GM19328 (cell line): ENCODE measurements around the gene PATJ.
"Not testable (repeated sequence)": the region's sequence is repeated elsewhere in the genome, so short reads cannot be mapped to it uniquely, and the experiment has no call there.

ENCODE experiments used
- ATAC-seq: cut with Tn5 transposase; IDR thresholded peaks from one replicate; pipeline ENCODE4 v1.9.1; 2021; ENCODE audit warnings: mild to moderate bottlenecking, moderate library complexity; ENCODE audit not compliant: unreplicated experiment

PATJ gene

DNA sequence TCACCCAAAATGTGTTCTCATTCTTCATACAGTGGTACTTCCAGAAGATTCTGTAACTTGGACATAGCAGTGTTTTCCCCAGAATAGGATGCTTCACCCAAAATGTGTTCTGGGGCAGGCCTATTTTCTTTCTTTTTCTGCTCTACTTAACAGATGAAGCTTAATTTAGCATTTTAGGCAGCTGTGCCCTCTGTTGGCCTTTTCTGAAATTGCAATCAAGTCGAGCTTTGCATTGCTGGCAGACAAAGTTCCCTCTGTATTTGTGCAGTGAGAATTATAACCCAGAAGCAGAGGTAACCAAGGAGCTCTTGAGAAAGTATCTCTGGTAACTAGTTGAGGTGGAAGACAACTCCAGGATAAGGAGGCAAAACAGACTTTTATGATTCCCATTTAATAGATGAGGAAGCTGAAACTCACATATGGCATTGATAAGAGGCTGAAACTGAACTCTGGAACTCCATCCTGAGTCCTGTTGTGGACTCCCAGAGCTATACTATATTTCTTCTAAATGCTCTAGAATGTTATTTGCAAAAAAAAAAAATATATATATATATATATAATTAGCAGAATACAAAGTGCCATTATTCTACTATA lies 402.1 kb downstream of the PATJ start:
- no peak for ATAC-seq

DNA sequence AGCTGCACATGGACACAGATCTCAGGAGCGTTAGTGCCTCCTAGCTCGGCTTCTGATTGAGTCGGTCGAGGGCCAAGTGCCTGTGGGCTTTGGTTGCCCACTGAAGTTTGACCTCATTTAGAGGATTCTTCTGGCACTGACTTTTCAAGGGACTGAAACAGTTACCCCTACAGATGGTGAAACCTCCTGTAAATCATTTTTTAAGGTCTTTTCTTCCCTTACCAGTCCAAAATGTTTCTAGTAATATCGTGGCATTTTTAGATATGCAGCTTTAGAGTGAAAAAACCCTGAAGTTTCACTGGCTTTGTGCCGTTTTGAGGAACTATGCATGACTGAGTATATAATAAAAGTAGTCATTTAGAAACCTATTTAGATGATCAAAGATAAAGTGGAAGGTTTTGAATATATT lies 417.7 kb downstream of the PATJ start:
- no peak for ATAC-seq

DNA sequence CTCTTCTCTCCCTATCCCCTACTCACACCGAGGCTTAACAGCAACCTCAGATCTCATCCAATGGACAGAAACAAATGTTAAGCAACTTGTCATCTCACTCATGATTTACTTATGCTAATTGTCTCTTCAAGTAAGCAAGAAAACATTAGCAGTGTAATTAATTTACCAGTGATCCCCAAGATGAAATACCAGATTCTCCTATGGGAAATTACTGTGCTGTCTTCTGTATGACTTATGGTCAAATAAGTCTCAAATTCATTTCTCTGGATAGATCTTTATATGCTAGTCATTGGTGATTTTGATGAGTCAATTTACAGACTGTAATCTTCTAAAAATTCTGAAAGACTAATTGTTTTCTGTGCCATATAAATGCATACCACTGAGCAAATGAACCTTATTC lies 419.4 kb downstream of the PATJ start:
- no peak for ATAC-seq

DNA sequence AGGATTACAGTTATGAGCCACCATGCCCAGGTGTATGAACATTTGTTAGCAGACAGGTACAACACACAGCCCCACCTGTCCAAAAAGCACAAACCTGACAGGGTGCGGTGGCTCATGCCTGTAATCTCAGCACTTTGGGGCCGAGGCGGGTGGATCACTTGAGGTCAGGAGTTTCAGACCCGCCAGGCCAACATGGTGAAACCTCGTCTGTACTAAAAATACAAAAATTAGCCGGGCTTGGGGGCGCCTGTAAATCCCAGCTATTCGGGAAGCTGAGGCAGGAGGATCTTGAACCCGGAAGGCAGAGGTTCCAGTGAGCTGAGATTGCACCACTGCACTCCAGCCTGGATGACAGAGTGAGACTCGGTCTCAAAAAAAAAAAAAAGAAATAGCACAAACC lies 428.1 kb downstream of the PATJ start:
- ATAC-seq: not testable (repeated sequence)

DNA sequence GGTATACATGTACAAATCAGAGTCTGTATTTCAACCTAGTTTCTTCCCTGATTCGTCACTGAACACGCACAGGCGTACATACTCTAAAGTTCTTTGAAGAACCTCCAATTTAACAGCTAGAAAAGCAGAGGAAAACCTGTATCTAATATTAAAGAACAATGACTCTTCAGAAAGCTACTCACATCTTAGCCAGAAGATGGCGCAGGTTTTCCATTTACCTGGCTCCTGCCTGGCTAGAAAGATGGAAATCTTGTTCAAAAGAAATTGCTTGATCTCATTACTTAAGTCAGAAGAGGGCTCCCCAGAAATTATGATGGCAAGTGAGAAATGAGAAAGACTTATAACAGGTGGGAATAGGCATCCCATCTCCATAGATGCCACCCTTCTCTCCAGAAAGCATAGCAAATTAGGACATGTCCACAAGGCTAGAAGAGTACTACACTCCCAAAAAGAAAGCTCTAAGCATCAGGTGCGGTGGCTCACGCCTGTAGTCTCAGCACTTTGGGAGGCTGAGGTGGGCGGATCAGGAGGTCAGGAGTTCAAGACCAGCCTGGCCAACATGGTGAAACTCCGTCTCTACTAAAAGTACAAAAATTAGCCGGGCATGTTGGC lies 433.4 kb downstream of the PATJ start:
- ATAC-seq: no peak

DNA sequence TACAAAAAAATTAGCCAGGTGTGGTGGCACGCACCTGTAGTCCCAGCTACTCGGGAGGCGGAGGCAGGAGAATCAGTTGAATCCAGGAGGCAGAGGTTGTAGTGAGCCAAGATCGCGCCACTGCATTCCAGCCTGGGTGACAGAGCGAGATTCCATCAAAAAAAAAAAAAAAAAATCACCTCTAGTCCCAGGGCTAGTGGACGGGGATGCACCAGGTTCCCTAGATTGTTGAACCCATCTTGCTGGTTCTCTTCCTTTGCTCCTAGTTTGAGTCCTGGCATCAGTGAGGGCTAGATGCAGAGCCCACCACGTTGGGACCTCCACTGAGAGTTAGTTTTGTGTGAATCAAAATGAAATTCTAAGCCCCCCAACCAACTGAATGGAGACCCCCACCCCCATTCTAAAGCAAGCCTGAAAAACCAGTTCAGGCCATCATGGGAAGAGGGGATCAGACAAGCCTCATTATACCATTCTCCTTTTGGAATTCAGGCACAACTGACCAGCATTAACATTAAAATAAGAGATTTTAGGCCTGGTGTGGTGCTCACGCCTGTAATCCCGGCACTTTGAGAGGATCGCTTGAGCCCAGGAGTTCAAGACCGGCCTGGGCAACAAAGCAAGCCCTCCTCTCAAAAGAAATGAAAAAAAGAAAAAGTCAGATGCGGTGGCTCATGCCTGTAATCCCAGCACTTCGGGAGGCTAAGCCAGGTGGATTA lies 434.5 kb downstream of the PATJ start:
- no peak for ATAC-seq

DNA sequence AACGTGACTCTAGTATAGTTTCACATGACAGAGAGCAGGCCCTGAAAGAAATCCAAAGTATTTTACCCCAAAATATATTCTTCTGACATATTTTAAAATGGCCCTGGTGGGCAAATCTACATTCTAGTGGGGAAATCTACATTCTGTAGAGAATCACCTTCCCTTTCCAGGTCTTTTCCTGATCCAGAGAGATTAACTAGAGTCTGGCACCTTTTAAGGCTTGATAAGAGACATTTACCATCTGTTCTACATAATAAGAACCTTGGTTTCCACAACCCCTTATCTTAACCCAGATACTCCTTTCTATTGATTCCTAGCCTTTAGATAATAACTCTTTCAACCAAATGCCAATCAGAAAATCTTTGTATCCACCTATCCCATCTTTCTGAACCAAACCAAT lies 435.3 kb downstream of the PATJ start:
- ATAC-seq: no peak

DNA sequence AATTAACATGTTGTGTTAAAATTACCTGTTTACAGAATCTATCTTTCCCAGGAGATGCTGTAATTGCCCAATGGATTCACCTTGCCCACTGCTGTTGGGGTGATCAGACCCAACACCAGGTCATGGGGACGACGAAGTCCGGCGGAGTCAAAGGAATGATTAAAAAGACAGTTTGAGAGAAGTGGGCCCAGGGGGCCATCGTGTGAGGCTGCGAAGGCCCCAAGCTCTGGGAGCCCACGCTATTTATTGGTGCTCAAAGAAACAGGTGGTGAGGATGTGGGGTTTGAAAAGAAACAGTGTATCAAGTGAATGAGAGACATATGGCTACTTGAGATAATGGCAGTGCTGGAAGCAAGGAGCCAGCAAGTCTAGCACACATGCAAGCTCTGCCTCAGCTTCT lies 436.1 kb downstream of the PATJ start:
- no peak for ATAC-seq

DNA sequence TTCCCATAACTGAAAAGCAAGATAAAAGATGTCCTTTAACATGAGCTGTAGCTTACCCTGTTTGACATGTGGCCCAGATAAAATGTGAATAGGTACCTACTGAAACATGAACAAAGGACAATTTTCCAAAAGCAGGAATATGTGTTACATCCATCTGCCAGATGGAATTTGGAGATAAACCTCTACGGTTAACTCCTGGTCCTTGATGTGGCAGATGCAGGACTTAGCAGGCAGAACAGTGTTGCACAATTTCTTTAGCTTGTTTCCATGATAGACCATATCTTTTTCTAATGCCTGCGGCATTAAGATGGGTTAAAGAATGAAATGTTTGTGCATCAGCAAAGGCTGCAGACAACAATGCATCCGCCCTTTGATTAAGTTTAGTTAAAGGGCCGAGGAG lies 437.8 kb downstream of the PATJ start:
- not testable (repeated sequence) for ATAC-seq

DNA sequence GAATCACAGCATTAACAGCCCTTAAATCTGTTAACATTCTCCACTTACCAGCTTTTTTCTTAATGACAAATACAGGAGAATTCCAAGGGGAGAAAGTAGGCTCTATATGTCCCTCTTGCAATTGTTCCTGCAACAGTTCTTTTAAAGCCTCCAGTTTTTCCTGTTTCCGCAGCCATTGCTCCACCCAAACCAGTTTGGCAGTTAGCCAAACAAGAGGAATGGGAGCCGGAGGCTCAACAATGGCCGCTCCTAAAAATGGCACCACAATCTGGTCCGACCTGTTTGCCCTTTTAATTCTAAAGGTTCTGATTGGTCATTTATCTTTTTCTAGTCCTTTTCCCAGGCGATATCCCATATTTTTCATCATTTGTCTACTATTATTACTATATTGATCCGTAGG lies 438.4 kb downstream of the PATJ start:
- no peak for ATAC-seq

DNA sequence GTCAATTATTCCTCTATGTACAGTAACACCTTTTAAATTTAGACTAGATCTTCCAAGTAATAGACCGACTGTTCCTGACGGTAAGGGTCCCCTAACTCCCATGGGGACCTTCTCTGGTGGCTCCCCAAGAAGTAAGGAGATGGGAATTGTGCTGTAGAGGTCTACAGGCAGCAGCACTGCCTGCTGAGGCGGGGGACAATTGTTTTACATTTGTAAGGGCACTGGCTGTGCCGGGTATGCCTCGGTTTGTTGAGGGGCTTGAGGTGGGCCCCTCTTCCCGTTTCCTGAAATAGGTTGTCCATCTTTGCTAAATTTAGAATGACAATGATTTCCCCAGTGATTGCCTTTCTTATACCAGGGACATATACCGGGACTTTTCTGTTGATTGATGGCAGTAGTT lies 439.3 kb downstream of the PATJ start:
- no peak for ATAC-seq

DNA sequence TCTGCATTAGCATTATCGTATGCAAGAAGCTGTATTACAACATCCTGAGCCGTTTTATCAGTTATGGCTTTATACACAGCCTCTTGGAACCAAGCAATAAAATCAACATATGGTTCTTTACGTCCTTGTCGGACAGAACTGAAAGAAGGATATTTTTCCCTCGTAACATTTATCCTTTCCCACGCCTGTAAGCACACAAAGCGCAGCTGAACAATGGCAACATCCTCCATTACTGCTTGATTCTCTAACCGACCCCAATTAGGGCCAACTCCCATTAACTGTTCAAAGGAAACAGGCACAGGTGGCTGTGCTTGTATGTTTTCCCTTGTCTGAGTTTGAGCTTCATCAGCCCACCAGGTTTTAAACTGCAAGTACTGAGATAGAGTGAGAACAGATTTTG lies 439.9 kb downstream of the PATJ start:
- not testable (repeated sequence) for ATAC-seq

DNA sequence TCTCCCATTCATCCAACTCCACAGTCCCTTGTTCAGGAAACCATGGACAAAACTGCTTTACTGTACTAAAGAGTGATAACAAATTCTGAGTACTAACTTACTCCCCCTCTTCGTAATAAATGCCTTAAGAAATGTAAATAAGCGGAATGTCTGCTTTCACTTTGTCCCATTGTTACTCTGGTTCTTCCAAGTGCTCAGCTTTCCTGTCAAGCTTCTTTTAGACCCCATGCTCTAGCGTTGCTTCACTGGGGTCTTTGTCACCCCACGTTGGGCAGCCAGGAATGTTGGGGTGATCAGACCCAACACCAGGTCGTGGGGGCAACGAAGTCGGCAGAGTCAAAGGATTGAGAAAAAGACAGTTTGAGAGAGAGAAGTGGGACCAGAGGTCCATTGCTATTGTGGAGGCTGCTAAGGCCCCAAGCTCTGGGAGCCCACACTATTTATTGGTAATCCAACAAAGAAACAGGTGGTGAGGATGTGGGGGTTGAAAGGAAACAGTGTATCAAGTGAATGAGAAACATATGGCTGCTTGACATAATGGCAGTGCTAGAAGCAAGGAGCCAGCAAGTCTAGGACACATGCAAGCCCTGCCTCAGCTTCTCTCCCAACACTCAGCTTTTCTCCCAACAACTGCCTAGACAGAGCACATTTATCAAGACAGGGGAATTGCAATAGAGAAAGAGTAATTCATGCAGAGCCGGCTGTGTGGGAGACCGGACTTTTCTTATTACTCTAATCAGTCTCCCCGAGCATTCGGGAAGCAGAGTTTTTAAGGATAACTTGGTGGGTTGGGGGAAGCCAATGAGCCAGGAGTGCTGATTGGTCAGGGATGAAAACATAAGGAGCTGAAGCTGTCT lies 441.1 kb downstream of the PATJ start:
- not testable (repeated sequence) for ATAC-seq

DNA sequence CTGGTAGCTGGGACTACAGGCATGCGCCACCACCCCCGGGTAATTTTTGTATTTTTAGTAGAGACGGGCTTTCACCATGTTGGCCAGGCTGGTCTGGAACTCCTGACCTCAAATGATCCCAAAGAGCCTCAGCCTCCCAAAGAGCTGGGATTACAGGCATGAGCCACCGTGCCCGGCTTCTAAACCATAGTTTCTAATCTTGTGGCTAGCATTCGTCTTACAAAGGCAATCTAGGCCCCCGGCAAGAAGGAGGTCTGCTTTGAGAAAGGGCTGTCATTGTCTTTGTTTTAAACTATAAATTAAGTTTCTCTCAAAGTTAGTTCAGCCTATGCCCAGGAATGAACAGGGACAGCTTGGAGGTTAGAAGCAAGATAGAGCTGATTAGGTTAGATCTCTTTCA lies 442.1 kb downstream of the PATJ start:
- no peak for ATAC-seq

DNA sequence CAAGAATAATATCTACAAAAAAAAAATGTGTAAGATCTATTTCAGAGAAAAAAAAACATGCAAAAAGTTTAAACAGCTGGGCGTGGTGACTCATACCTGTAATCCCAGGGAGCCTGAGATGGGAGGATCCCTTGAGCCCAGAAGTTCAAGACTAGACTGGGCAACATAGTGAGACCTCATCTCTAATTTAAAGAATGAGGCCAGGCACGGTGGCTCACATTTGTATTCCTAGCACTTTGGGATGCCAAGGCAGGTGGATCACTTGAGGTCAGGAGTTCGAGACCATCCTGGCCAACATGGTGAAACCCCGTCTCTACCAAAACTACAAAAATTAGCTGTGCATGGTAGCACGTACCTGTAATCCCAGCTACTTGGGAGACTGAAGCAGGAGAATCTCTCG lies 443.0 kb downstream of the PATJ start:
- not testable (repeated sequence) for ATAC-seq

DNA sequence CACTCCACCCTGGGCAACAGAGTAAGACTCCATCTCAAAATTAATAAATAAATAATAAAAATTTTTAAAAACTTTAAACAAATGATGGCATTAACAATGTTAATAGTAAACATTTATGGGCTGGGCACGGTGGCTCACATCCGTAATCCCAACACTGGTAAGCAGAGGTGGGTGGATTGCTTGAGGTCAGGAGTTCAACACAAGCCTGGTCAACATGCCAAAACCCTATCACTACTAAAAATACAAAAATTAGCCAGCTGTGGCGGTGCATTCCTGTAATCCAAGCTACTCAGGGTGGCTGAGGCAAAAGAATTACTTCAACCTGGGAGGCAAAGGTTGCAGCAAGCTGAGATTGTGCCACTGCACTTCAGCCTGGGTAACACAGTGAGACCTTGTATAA lies 443.4 kb downstream of the PATJ start:
- no peak for ATAC-seq

DNA sequence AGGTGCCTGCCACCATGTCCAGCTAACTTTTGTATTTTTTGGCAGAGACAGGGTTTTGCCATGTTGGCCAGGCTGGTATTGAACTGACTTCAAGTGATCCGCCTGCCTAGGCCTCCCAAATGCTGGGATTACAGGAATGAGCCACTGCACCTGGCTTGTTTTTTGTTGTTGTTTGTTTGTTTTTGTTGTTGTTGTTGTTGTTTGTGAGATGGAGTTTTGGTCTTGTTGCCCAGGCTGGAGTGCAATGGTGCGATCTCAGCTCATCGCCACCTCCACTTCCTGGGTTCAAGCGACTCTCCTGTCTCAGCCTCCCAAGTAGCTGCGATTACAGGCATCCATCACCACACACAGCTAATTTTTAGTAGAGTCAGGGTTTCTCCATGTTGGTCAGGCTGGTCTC lies 445.3 kb downstream of the PATJ start:
- ATAC-seq: no peak

DNA sequence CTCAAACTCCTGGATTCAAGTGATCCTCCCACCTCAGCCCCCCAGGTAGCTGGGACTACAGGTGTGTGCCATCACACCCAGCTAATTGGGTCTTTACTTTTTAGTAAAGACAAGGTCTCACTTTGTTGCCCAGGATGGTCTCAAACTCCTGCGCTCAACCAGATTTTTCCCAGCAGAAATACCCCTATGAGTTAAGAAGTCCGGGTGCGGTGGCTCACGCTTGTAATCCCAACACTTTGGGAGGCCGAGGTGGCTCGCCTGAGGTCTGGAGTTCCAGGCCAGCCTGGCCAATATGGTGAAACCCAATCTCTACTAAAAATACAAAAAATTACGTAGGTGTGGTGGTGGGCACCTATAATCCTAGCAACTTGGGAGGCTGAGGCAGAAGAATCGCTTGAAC lies 445.8 kb downstream of the PATJ start:
- no peak for ATAC-seq

DNA sequence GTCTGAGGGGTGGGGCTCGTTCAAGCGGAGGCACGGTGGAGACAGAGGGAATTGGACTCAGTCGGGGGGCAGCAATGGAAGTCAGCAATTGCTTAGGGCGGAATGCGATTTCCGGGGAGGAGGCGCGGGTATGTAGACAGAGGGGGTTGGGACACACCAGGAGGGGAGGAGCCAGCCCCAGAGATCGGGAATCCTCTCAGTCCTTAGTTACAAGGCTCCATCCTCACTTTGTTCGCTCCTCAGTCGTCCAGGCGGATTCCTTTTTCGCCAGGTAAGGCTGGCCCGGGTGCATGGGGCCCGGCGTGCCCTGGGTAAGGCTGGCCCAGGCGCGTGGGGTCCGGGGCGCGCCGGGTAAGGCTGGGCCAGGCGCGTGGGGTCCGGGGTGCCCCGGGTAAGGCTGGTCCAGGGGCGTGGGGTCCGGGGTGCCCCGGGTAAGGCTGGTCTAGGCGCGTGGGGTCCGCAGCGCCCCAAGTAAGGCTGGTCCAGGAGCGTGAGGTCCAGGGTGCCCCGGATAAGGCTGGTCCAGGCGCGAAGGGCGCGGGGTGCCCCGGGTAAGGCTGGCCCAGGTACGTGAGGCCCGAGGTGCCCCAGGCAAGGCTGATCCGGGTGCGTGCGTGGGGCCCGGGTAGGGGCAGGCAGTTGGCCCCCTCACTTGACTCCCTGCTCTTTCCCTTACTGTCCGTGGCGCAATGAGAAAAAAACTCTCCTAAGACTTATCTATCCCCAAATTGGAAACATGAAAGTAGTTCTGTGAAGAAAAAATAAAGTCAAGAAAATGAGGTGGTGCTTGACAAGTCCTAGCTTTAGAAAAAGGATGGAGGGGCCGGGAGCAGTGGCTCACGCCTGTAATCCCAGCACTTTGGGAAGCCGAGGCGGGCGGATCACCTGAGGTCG lies 452.6 kb downstream of the PATJ start, which contains the start of gene L1TD1:
Gene L1TD1 (plus strand): TSS at position 199 of the 894 bp plus-strand sequence. CDS start 11,780 bp downstream, outside the sequence.
- no peak for ATAC-seq

DNA sequence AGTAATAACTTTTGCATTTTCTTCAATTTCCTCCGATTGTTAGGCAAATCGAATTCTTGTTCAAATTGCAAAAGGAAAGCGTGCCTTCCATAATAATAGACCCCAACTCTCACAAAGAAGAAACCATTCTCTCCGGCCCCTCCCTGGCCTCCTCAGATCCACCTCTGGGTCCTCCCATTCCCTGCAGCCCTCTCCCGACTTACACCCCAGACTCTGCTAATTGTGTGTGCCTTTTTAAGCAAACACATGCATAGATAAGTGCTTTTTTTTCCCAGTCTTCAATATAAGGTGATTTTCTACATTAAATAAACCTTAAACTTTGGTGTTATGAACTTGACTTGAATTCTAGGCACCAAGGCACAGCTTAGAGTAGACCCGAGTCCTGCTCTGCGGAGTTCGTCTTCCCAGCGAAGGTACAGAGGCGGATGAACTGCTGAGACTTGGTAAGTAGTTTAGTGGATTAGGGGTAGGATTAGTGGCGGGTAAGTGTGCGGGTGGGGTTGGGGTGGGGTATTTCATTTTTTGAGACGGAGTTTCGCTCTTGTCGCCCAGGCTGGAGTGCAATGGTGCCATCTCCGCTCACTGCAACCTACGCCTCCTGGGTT lies 453.9 kb downstream of the PATJ start:
- no peak for ATAC-seq
